IPS DF 4.7 (cell line): Measurements from ENCODE around the gene SELPLG.
"Not testable (repeated sequence)": the region's sequence is repeated elsewhere in the genome, so short reads cannot be mapped to it uniquely, and the experiment has no call there.

Source experiments
- DNase-seq: peaks from one replicate; pipeline ENCODE4 v3.0.0-alpha.2; 2013; ENCODE audit warnings: low spot score; ENCODE audit errors: extremely low read depth

SELPLG gene

GRCh38 chr12:108655812-108656175 lies 22.1 kb upstream of the SELPLG start:
- DNase-seq: not testable (repeated sequence)

- DNase-seq: not testable (repeated sequence)
Measured at GRCh38 chr12:108654622-108655021, 20.9 kb upstream of the SELPLG start.

- DNase-seq: no peak
Measured at GRCh38 chr12:108653922-108654321, 20.2 kb upstream of the SELPLG start.

- no peak for DNase-seq
Measured at GRCh38 chr12:108653082-108653516, 19.4 kb upstream of the SELPLG start.

GRCh38 chr12:108650083-108650482 lies 16.4 kb upstream of the SELPLG start:
- DNase-seq: no peak

- no peak for DNase-seq
Measured at GRCh38 chr12:108649669-108650068, 16.0 kb upstream of the SELPLG start.

- DNase-seq: no peak
Measured at GRCh38 chr12:108649126-108649525, 15.4 kb upstream of the SELPLG start.

- no peak for DNase-seq
Measured at GRCh38 chr12:108648371-108648770, 14.7 kb upstream of the SELPLG start.

GRCh38 chr12:108647585-108648287 lies 14.0 kb upstream of the SELPLG start:
- DNase-seq: no peak

GRCh38 chr12:108646600-108647579 lies 13.2 kb upstream of the SELPLG start:
- no peak for DNase-seq

- DNase-seq: no peak
Measured at GRCh38 chr12:108645686-108646599, 12.2 kb upstream of the SELPLG start.

GRCh38 chr12:108644811-108645120 lies 11.1 kb upstream of the SELPLG start:
- DNase-seq: no peak

GRCh38 chr12:108643941-108644810 lies 10.5 kb upstream of the SELPLG start:
- no peak for DNase-seq

- no peak for DNase-seq
Measured at GRCh38 chr12:108642899-108643654, 9.4 kb upstream of the SELPLG start.

GRCh38 chr12:108642269-108642870 lies 8.7 kb upstream of the SELPLG start:
- no peak for DNase-seq

- DNase-seq: no peak
Measured at GRCh38 chr12:108641446-108642268, 8.0 kb upstream of the SELPLG start.

GRCh38 chr12:108640802-108641445 lies 7.2 kb upstream of the SELPLG start:
- no peak for DNase-seq
